Gastroesophageal sphincter (tissue), 4 donors: Measurements from ENCODE around the gene ATF5. TPM values are rescaled to one million over a fixed set of nuclear protein-coding genes. Genes with fewer than 3 reads are reported as not detected.

Experiments used
- ATAC-seq: fragments of 150-250 bp; one replicate; pipeline ENCODE4 v1.9.1; 2016; ENCODE audit warnings: mild to moderate bottlenecking, moderate library complexity
- H3K27ac ChIP-seq, 4 donors: fragments of 200-600 bp; sonication (generic) in 3 of 4; 1 replicate in 3 of 4; 2 replicates in 1 of 4; pipeline ENCODE4 v1.5.1; 2016 to 2019
- H3K27me3 ChIP-seq: fragments of 200-600 bp; sonication (generic); one replicate; pipeline ENCODE4 v1.5.1; 2019
- H3K36me3 ChIP-seq, 2 donors: fragments of 200-600 bp; sonication (generic); one replicate each; pipeline ENCODE4 v1.5.1; 2019; ENCODE audit warnings: control low read depth in 1 of 2
- H3K4me1 ChIP-seq, 3 donors: fragments of 200-600 bp; sonication (generic); 1 replicate in 2 of 3; 2 replicates in 1 of 3; pipeline ENCODE4 v1.5.1; 2016 to 2019; ENCODE audit warnings: control low read depth in 2 of 3
- H3K4me3 ChIP-seq, 2 donors: fragments of 200-600 bp; sonication (generic); one replicate each; pipeline ENCODE4 v1.5.1; 2019; ENCODE audit warnings: mild to moderate bottlenecking in 1 of 2, moderate library complexity in 1 of 2
- H3K9me3 ChIP-seq, 3 donors: fragments of 200-600 bp; sonication (generic); one replicate each; pipeline ENCODE4 v1.5.1; 2017 to 2019; ENCODE audit warnings: control low read depth in 2 of 3
- CTCF ChIP-seq, 4 experiments: fragments of 200-600 bp in 2 of 4; fragments of 450-650 bp in 2 of 4; sonication (generic) in 1 of 4; IDR thresholded peaks; one replicate each; pipeline ENCODE4 v1.5.1; 2017 to 2019; ENCODE audit warnings: antibody characterized with exemption in 4 of 4, mild to moderate bottlenecking in 2 of 4, moderate library complexity in 2 of 4
- EP300 ChIP-seq: sonication (generic); formaldehyde crosslinking; IDR thresholded peaks from one replicate; pipeline ENCODE4 v1.6.1; 2017; ENCODE audit warnings: antibody characterized with exemption, mild to moderate bottlenecking
- POLR2A ChIP-seq, 2 donors: fragments of 450-650 bp; IDR thresholded peaks; one replicate each; pipeline ENCODE4 v1.6.1; 2017; ENCODE audit warnings: antibody characterized with exemption in 2 of 2, mild to moderate bottlenecking in 2 of 2, moderate library complexity in 1 of 2
- POLR2AphosphoS5 ChIP-seq: sonication (generic); formaldehyde crosslinking; IDR thresholded peaks from one replicate; pipeline ENCODE4 v1.6.1; 2017; ENCODE audit warnings: antibody characterized with exemption
- WGBS, 2 donors: methylation state at CpG; one replicate each; pipeline ENCODE4 v1.1.5; 2018; ENCODE audit warnings: low coverage in 1 of 2; 5-methylcytosine and 5-hydroxymethylcytosine counted together
- total RNA-seq, 4 donors: library from RNA; depleted of rRNA; stranded (reverse); fragments of >200 nt; gene quantifications; one replicate each; pipeline ENCODE4 v1.1.0, GENCODE V29; 2016

ATF5 gene
- total RNA-seq, 4 donors from 2014 or later = 12.3 to 22.7 (median 16.7) TPM

GRCh38 chr19:49952479-49952836 is 23.5 kb downstream of the ATF5 start:
- peaks cover 67% of the 10 kb centered on the region for H3K27me3 ChIP-seq
- H3K4me1 ChIP-seq = peaks cover 0 to 26% (median 0%) of the 10 kb centered on the region in 3 donors
- no peaks in the 10 kb centered on the region for H3K9me3 ChIP-seq
- TF ChIP-seq POLR2AphosphoS5 (no peak), POLR2A (IDR thresholded peaks at IDR 0.05) (no peak), CTCF (IDR thresholded peaks at IDR 0.05) (no peak), EP300 (no peak)
- H3K4me3 ChIP-seq = no peak overlapping the region
- no peak for ATAC-seq
- H3K27ac ChIP-seq = no peak overlapping the region
- no peaks in the 10 kb centered on the region for H3K36me3 ChIP-seq

GRCh38 chr19:49952906-49953305 is 23.9 kb downstream of the ATF5 start:
- peaks cover 70% of the 10 kb centered on the region for H3K27me3 ChIP-seq
- H3K27ac ChIP-seq = no peak overlapping the region
- no peak for TF ChIP-seq CTCF (IDR thresholded peaks at IDR 0.05)
- TF ChIP-seq POLR2AphosphoS5 = no peak
- no peak for TF ChIP-seq POLR2A (IDR thresholded peaks at IDR 0.05)
- no peak for TF ChIP-seq EP300
- no peaks in the 10 kb centered on the region for H3K36me3 ChIP-seq
- WGBS, 2 donors = 40 to 46% methylated on average over 5 to 8 of the region's 13 CpGs
- no peaks in the 10 kb centered on the region for H3K9me3 ChIP-seq
- peaks cover 0 to 26% (median 0%) of the 10 kb centered on the region in 3 donors for H3K4me1 ChIP-seq
- no peak for ATAC-seq
- no peak overlapping the region for H3K4me3 ChIP-seq

GRCh38 chr19:49953416-49953815 is 24.4 kb downstream of the ATF5 start:
- H3K27me3 ChIP-seq = peaks cover 75% of the 10 kb centered on the region
- no peak overlapping the region for H3K4me3 ChIP-seq
- H3K27ac ChIP-seq = no peak overlapping the region
- H3K9me3 ChIP-seq = no peaks in the 10 kb centered on the region
- H3K36me3 ChIP-seq = no peaks in the 10 kb centered on the region
- WGBS, 2 donors = 53 to 63% methylated on average over 5 to 7 of the region's 7 CpGs
- H3K4me1 ChIP-seq = peaks cover 0 to 26% (median 0%) of the 10 kb centered on the region in 3 donors
- TF ChIP-seq CTCF (IDR thresholded peaks at IDR 0.05) (no peak), POLR2AphosphoS5 (no peak), POLR2A (IDR thresholded peaks at IDR 0.05) (no peak), EP300 (no peak)
- no peak for ATAC-seq

- no peak overlapping the region for H3K4me3 ChIP-seq
- no peak for ATAC-seq
- no peak overlapping the region for H3K27ac ChIP-seq
- peaks cover 74% of the 10 kb centered on the region for H3K27me3 ChIP-seq
- no peaks in the 10 kb centered on the region for H3K9me3 ChIP-seq
- peaks cover 0 to 26% (median 0%) of the 10 kb centered on the region in 3 donors for H3K4me1 ChIP-seq
- TF ChIP-seq EP300 = no peak
- H3K36me3 ChIP-seq = no peaks in the 10 kb centered on the region
- WGBS, 2 donors = 3 to 7% methylated on average over 4 to 9 of the region's 12 CpGs
Observed at GRCh38 chr19:49954092-49954829, 25.3 kb downstream of the ATF5 start.

- Histone ChIP-seq H3K27ac (no peak overlapping the region), H3K4me1 (peaks cover 0 to 26% (median 0%) of the 10 kb centered on the region in 3 donors), H3K36me3 (no peaks in the 10 kb centered on the region), H3K4me3 (no peak overlapping the region), H3K9me3 (no peaks in the 10 kb centered on the region), H3K27me3 (peaks cover 68% of the 10 kb centered on the region)
- TF ChIP-seq CTCF (IDR thresholded peaks at IDR 0.05) (no peak), POLR2AphosphoS5 (no peak), EP300 (no peak), POLR2A (IDR thresholded peaks at IDR 0.05) (no peak)
- 34 to 65% methylated on average over 6 to 9 of the region's 11 CpGs for WGBS, 2 donors
- ATAC-seq = no peak
Observed at GRCh38 chr19:49954933-49955332, 25.9 kb downstream of the ATF5 start.
